ENCODE measurements around the gene CNPY1.

Gene CNPY1

GRCh38 chr7:155454183-155455112 is 91.9 kb downstream of the CNPY1 start:
- DNase-seq (ENCODE audit: low read depth), result no peak

- DNase-seq (ENCODE audit: low read depth), result no peak
Observed at GRCh38 chr7:155453296-155454182, 92.8 kb downstream of the CNPY1 start.

GRCh38 chr7:155452505-155453295 is 93.7 kb downstream of the CNPY1 start:
- DNase-seq (ENCODE audit: low read depth), result no peak

DNA sequence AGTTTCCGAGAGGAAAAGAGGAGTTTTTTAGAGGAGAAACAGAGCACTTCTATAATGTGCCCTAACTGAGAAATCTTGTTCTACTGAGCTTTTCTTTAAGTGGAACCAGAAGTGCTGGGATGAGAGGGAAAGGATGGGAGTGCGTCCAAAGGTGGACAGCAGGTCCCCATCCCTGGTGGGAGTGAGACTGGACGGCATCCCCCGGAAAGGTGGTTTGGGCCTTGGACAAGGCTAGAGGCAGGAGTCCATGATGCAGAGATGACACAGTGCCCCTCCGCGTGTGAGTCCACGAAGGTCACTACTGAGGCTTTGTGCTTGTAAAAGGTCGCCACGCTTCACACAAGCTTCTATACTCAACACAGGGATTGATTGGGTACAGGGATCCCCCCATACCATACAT is 94.5 kb downstream of the CNPY1 start:
- no peak for DNase-seq (ENCODE audit: low read depth)

All from stimulated activated CD4-positive, alpha-beta T cell treated with anti-CD3 and anti-CD28 coated beads, Interleukin-2, amount 100 ng/mL, for 4 hours (primary cell).